Activated CD8-positive, alpha-beta T cell treated with anti-CD3 and anti-CD28 coated beads, Interleukin-2, amount 10 ng/mL, durations not matched to agents 7 days and 5 days (primary cell): ENCODE results near the gene TTC9B. TPM values are rescaled to one million over a fixed set of nuclear protein-coding genes. Genes with fewer than 3 reads are reported as not detected.
"Not testable (repeated sequence)": the region's sequence is repeated elsewhere in the genome, so short reads cannot be mapped to it uniquely, and the experiment has no call there.

ENCODE experiments used
- ATAC-seq: fragments of 150-1000 bp; cut with Tn5 transposase; one replicate; pipeline ENCODE4 v1.10.0; 2021; ENCODE audit warnings: moderate library complexity
- CTCF ChIA-PET: fragments of 350-600 bp; sonication (Branson Sonifier 250); formaldehyde crosslinking; loops from one replicate; lab custom pipeline; 2021; ENCODE audit warnings: antibody characterized with exemption; lab: Charles Lee
- POLR2A ChIA-PET: fragments of 350-600 bp; sonication (Branson Sonifier 250); formaldehyde crosslinking; loops from one replicate; lab custom pipeline; 2021; ENCODE audit warnings: antibody characterized with exemption; lab: Charles Lee
- DNase-seq: peaks from one replicate; pipeline ENCODE4 v3.0.0-alpha.2; 2020
- H3K27ac Mint-ChIP-seq: one replicate; pipeline ENCODE4 v1.8.0; 2021; ENCODE audit warnings: mild to moderate bottlenecking, mixed read lengths
- H3K27me3 Mint-ChIP-seq: one replicate; pipeline ENCODE4 v1.8.0; 2021; ENCODE audit warnings: low read depth, mixed read lengths
- H3K36me3 Mint-ChIP-seq: one replicate; pipeline ENCODE4 v1.8.0; 2021; ENCODE audit warnings: low read depth, mixed read lengths
- H3K4me1 Mint-ChIP-seq: one replicate; pipeline ENCODE4 v1.8.0; 2021; ENCODE audit warnings: low read depth, mixed read lengths
- H3K4me3 Mint-ChIP-seq: one replicate; pipeline ENCODE4 v1.8.0; 2021; ENCODE audit warnings: mild to moderate bottlenecking, mixed read lengths
- H3K9me3 Mint-ChIP-seq: one replicate; pipeline ENCODE4 v1.8.0; 2022; ENCODE audit warnings: mixed read lengths; ENCODE audit not compliant: insufficient read depth
- total RNA-seq, 2 experiments: library from RNA; stranded (reverse); gene quantifications; one replicate each; pipeline ENCODE4 v1.2.3, GENCODE V29; 2021

TTC9B gene
- total RNA-seq, 2 experiments from 2014 or later, result not detected

GRCh38 chr19:40170303-40170989, 47.7 kb downstream of the TTC9B start:
- POLR2A ChIA-PET, H3K27me3 Mint-ChIP-seq, DNase-seq, CTCF ChIA-PET, H3K4me1 Mint-ChIP-seq, H3K4me3 Mint-ChIP-seq, H3K9me3 Mint-ChIP-seq, H3K27ac Mint-ChIP-seq, H3K36me3 Mint-ChIP-seq, ATAC-seq: not testable (repeated sequence)

- CTCF ChIA-PET, H3K27me3 Mint-ChIP-seq, H3K4me1 Mint-ChIP-seq, H3K4me3 Mint-ChIP-seq, POLR2A ChIA-PET, H3K36me3 Mint-ChIP-seq, H3K27ac Mint-ChIP-seq, H3K9me3 Mint-ChIP-seq, DNase-seq, ATAC-seq: not testable (repeated sequence)
Observed at GRCh38 chr19:40169482-40170302, 48.5 kb downstream of the TTC9B start.

Other genes with a start within 250 kb of the TTC9B start
- gene PSMC4, start 247.2 kb downstream of the TTC9B start, total RNA-seq, result 100 to 1,000 TPM; 120 to 121 TPM
- 1 to 10 TPM; 4.9 to 5.2 TPM for gene ZNF546, start 221.3 kb downstream of the TTC9B start, total RNA-seq
- gene ZNF780B, start 162.2 kb downstream of the TTC9B start, total RNA-seq, result 10 to 100 TPM; 27.4 to 30.3 TPM
- gene ZNF780A, start 127.4 kb downstream of the TTC9B start, total RNA-seq, result 10 to 100 TPM; 17.9 to 21.6 TPM
- 10 to 100 TPM; 16.2 to 18.4 TPM for gene MAP3K10, start 27.0 kb downstream of the TTC9B start, total RNA-seq
- gene CCNP, start 8.3 kb upstream of the TTC9B start, total RNA-seq, result under 1 TPM; 0.39 to 0.68 TPM
- 100 to 1,000 TPM; 137 to 139 TPM for gene AKT2, start 67.0 kb upstream of the TTC9B start, total RNA-seq
- gene C19orf47, start 130.0 kb upstream of the TTC9B start, total RNA-seq, result 10 to 100 TPM; 27.7 to 28.3 TPM
- 10 to 100 TPM; 65.1 to 70.0 TPM for gene PLD3, start 130.3 kb upstream of the TTC9B start, total RNA-seq
- under 1 TPM in 1 of 2 experiments, not detected in 1; 0.10 TPM for gene HIPK4, start 171.8 kb upstream of the TTC9B start, total RNA-seq
- 1 to 10 TPM in 1 of 2 experiments, under 1 TPM in 1; 0.84 to 1.1 TPM for gene PRX, start 195.0 kb upstream of the TTC9B start, total RNA-seq
- 10 to 100 TPM in 1 of 2 experiments, 1 to 10 TPM in 1; 9.3 to 10.1 TPM for gene SERTAD1, start 207.6 kb upstream of the TTC9B start, total RNA-seq
- gene SERTAD3, start 226.0 kb upstream of the TTC9B start, total RNA-seq, result 10 to 100 TPM; 10.0 to 11.9 TPM
- 10 to 100 TPM; 15.1 to 16.5 TPM for gene BLVRB, start 247.4 kb upstream of the TTC9B start, total RNA-seq
- gene SPTBN4, start 248.6 kb upstream of the TTC9B start, total RNA-seq, result under 1 TPM in 1 of 2 experiments, not detected in 1; 0.47 TPM